Fibroblast of pulmonary artery (primary cell): ENCODE data around the gene TTC39C.

Experiments
- DNase-seq: peaks from one replicate; pipeline ENCODE4 v3.0.0-alpha.2; 2010; ENCODE audit warnings: low read depth
- H3K4me3 ChIP-seq: replicated peaks from 2 replicates; pipeline ENCODE4 v1.5.1; 2011; ENCODE audit warnings: low read depth, mild to moderate bottlenecking, control low read depth, low read length, moderate library complexity
- CTCF ChIP-seq: IDR thresholded peaks from 2 replicates; pipeline ENCODE4 v1.5.1; 2011; ENCODE audit warnings: mild to moderate bottlenecking, control low read depth, low read length, inconsistent platforms; ENCODE audit errors: missing control alignments

Gene TTC39C

GRCh38 chr18:24090876-24091275 lies 76.3 kb downstream of the TTC39C start:
- H3K4me3 ChIP-seq = no peak overlapping the region
- no peak for TF ChIP-seq CTCF
- DNase-seq = no peak

- DNase-seq = no peak
- no peak overlapping the region for H3K4me3 ChIP-seq
- no peak for TF ChIP-seq CTCF
Measured at GRCh38 chr18:24094561-24094960, 80.0 kb downstream of the TTC39C start.

GRCh38 chr18:24095976-24096375 lies 81.4 kb downstream of the TTC39C start:
- TF ChIP-seq CTCF = no peak
- no peak for DNase-seq
- H3K4me3 ChIP-seq = no peak overlapping the region

- no peak overlapping the region for H3K4me3 ChIP-seq
- no peak for DNase-seq
- TF ChIP-seq CTCF = no peak
Measured at GRCh38 chr18:24103320-24104021, 88.9 kb downstream of the TTC39C start.

- no peak for DNase-seq
- no peak overlapping the region for H3K4me3 ChIP-seq
- TF ChIP-seq CTCF = no peak
Measured at GRCh38 chr18:24104486-24104885, 89.9 kb downstream of the TTC39C start.

- TF ChIP-seq CTCF = no peak
Measured at GRCh38 chr18:24108641-24109040, 94.1 kb downstream of the TTC39C start.

GRCh38 chr18:24111936-24112335 lies 97.4 kb downstream of the TTC39C start:
- H3K4me3 ChIP-seq = no peak overlapping the region
- no peak for TF ChIP-seq CTCF
- DNase-seq = no peak

More at GRCh38 chr18:24108641-24109040, 94.1 kb downstream of the TTC39C start:
- no peak for DNase-seq
- H3K4me3 ChIP-seq = no peak overlapping the region
